Limb (tissue), 2 donors: ENCODE measurements around the gene UTY.
"Not testable (repeated sequence)": the region's sequence is repeated elsewhere in the genome, so short reads cannot be mapped to it uniquely, and the experiment has no call there.

Experiments
- DNase-seq, 2 donors: peaks; one replicate each; pipeline ENCODE4 v3.0.0-alpha.2; 2016; ENCODE audit errors: extremely low spot score in 2 of 2

The UTY gene

DNA sequence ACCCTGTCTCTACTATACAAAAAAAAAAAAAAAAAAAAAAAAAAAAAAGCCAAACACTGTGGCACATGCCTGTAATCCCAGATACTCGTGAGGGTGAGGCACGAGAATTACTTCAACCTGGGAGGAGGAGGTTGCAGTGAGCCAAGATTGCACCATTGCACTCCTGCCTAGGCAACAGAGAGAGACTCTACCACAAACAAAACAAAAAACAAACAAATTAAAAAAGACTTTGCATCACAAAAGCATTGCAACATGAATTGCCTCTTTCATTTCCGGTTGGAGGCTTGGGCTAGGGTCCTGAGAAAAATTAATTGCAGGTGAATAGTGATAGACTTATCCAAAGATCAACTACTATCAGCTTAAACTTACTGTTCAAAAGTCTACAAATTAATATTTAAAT lies 180.4 kb downstream of the UTY start:
- no peak for DNase-seq

DNA sequence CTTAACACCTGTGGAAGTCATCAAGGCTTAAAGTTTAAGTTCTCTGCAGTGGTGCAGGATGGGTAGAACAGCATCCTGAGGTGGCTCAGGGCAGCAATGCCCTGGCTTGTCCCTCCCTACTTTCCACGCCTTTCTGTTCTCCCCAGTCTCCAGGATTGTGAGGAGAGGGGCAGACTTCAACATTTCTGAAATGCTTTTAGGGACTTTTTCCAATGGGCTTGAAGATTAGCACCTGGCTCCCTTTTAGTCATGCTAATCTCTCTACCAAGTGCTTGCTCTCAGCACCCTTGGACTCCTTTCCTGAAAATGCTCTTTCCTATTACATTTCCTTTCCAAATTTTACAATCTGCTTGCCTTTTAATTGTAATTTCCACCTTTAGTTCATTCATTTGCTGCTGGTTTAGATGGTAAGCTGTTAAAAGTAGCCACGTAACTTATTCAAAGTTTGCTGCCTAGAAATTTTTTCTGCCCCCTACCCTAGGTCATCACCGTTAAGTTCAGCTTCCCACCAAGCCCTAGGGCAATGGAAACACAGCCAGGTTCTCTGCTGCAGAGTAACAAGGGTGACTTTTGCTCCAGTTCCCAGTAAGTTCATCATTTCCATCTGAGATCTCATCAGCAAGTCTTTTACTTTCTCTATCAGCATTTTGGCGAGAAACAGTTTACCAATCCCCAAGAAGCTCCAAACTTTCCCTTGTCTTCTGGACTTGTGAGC lies 183.5 kb downstream of the UTY start:
- DNase-seq: no peak

DNA sequence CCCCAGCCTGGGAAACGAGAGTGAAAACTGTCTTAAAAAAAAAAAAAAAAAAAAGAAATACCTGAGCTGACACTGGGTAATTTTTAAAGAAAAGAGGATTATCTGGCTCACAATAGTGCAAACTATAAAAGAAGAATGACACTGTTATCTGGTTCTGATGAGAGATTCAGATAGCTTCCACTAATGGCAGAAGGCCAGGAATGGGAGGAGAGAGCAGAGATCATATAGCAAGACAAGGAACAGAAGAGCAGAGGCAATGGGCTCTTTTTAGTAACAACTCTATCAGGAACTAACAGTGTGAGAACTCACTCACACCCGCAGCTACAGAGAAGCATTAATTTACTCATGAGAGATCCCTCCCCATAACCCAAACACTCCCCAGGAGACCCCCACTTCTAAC lies 184.8 kb downstream of the UTY start:
- DNase-seq: no peak

DNA sequence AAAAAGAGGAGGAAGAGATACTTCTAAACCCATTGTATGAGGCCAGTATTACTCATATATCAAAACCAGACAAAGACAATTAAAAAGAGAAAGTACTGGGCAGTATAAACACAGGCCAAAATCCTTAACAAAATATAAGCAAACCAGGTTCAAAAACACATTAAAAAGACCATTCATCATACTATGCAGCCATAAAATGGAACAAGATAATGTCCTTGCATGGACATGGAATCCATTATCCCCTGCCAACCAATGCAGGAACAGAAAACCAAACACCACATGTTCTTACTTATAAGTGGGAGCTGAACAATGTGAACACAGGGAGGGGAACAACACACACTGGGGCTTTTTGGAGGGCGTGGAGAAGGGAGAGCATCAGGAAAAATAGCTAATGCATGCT lies 188.6 kb downstream of the UTY start:
- DNase-seq: no peak

DNA sequence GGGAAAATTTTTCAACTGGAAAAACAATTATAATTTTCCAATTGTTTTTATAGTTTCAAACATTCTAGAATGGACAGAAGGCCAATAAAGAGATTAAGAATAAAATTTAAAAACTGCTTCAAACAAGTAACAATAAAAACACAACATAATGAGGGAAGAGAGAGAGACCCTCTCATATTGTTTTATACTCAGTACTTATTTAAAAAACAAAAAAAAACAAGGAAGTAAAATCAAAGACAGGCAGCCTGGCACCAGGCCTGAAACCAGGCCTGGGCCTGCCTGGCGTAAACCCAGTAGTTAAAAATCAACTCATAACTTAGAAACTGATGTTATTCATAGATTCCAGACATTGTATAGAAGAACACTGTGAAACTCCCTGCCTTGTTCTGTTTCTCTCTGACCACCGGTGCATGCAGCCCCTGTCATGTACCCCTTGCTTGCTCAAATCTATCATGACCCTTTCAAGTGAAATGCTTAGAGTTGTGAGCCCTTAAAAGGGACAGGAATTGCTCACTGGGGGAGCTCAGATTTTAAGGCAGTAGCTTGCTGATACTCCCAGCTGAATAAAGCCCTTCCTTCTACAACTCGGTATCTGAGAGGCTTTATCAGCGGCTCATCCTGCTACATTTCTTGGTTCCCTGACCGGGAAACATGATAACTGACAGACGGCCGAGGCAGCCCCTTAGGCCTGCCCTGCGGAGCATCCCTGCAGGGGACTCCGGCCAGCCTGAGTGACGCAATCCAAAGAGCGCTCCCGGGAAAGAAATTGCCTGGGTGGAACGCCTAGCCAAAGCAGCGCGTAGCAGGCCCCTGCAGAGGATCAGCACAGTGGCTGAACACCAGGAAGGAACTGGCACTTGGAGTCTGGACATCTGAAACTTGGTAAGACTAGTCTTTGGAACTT lies 197.4 kb downstream of the UTY start:
- not testable (repeated sequence) for DNase-seq

DNA sequence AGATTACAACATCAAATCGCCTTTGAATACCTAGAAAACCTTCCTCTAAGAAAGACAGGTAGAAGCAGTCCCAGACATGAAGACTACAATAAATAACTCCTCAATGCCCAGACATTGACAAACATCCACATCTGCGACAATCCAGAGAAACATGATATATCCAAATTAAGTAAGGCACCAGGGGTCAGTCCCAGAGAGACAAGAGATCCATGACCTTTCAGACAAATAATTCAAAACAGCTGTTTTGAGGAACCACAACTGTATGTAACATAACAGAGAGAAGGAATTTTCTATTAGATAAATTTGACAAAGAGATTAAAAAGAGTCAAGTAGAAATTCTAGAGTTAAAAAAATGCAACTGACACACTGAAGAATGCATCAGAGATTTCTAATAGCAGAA lies 200.3 kb downstream of the UTY start:
- DNase-seq: no peak

DNA sequence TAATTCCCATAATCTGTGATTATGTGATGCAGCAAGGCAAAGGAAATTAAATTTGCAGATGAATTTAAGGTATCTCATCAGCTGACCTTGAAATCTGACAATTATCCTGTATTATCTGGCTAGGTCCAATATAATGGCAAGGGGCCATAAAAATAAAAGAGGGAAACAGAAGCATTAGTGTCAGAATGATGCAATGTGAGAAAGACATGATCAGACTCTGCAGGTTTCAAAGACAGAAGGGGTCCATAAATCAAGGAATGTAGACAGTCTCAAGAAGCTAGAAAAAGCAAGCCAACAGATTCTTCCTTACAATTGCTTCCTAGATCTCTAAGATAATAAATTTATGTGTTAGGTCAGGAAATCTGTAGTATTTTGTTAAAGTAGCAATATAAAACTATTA lies 208.1 kb downstream of the UTY start:
- DNase-seq: no peak

DNA sequence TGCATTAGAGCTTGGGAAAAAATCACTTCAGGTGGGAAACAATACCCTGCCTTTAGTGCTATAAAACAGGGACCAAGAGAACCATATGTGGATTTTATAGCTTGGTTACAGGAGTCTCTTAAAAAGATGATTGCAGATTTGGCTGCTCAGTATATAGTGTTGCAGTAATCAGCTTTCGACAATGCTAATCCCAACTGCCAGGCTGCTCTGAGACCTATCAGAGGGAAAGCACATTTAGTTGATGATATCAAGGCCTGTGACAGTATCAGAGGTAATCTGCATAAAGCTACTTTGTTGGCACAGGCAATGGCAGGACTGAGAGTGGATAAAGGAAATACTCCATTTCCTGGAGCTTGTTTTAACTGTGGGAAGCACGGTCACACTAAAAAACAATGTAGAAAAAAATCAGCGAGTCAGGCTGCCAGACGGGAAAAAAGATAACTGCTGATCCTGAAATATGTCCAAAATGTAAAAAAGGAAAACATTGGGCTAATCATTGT lies 225.8 kb downstream of the UTY start:
- DNase-seq: not testable (repeated sequence)

DNA sequence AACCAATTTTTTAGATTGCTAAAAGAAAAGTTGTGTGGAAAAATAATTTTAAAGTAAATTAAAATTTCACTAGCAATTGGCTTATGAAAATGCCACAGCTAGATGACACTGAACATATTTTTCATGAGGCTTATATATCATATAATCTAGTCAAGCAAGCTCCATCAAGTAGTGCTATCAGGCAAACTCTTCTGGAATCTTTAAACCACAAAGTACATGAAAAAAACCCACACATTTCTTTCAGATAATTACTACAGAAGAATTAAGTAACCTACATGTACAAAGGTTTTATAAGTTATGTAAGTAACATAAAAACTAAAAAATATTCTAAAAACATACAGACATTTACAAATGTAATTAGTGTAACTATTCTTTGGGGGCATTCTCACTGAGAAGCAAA lies 229.4 kb downstream of the UTY start:
- DNase-seq: no peak

DNA sequence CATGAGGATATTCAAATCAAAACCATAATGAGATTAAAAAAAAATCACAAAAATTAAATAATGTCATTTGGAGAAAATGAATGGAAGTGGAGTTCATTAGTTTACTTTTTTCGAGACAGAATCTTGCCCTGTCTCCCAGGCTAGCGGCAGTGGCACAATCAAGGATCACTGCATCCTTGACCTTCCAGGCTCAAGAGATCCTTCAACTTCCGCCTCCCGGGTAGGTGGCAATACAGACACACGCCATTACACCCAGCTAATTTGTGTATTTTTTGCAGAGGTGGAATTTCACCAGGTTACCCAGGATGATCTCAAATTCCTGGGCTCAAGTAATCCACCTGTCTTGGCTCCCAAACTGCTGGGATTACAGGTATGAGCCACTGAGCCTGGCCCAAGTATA lies 236.1 kb downstream of the UTY start:
- DNase-seq: no peak

DNA sequence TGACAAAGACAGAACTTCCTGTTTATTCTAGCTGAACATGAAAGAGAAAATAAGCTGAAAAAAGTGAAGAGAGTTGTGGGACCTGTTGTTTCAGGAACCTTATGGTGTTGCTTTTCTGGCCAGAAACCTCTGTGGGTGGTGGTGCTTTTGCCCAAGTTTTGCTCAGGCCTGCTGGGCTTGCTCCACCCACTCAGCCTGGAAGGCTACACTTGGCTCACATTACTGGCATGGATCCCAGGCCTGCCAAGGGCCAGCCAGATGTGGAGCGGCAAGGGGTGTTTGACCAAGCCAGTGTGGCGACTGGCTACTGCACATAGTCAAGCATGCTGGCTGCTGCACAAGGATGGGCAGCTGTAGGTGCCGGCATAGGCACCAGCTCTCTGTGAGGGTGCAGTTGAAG lies 245.9 kb downstream of the UTY start:
- no peak for DNase-seq

DNA sequence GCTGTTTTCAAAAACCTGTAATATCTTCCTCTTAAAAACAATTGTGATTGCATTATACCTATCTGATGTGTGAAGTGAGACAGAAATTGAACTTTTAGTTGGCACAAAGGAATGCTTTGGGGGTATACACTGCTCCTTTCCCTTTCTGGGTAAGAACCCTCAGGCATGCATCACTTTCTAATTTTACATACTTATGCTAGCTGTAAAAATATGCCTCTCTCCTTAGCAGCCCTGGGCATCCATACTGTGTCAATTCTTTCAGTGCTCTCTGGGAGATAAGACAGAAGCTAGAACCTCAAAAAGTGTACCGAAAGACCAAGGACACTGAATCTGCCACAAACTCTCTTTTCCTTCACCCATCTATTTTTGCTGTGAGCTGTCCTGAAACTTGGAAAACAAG lies 246.7 kb downstream of the UTY start:
- no peak for DNase-seq

DNA sequence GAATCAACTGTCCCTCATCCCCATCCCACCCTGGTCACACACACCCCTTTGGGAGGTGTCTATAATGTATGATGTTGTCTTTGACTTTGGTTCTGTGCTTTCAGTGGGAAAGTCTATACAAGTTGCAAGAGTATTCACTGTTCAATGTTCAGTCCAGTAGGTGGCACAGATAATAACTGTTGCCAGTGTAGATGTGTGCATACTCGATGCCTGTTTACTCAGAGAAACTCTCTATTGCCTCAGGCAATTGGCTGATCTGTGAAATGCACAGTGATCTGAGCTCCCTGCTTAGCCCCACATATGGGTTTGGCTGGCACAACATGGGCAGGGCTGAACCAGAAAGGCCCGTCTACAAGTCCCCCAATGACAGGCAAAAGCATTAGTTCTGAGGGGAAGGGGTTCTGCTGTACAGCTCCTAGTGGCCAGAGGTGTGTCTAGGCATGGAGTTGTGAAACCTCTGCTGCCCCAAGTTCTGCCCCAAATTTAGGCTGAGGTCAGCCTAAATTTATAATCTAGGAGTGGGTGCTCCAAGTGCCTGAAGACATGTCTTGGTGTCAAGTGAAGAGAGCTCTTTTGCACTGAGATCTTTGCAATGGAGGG lies 252.4 kb downstream of the UTY start:
- no peak for DNase-seq

DNA sequence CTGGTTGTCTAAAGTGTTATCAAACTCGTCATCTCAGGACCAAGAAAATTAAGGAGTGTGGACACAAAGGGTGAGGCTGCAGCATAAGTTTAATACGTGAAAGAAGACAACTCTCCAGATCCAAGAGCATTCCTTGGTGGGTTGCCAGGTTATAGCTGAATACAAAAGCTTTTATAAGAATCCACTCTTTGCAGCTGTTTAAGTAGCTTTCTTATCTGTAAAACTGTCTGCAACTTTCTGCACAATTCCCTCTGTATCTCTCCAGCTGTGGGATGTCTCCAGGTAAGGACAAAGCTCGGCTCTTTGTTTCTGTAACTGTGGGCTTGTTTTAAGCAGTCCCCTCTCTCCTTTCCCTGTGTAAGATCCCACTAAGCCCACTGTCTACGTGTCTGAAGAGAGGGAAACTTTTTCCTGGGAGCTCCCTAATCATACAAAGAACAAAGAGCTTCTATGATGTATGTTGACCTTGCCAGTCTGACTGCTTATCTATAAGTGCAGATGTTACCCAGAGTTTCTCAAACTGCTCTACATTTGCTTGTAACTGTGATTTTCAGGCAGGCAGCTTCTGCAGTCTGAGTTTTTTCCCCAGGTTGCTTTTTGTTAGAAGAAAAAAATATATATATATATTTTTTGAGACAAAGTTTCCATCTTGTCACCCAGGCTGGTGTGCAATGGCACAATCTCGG lies 268.7 kb downstream of the UTY start:
- DNase-seq: no peak

DNA sequence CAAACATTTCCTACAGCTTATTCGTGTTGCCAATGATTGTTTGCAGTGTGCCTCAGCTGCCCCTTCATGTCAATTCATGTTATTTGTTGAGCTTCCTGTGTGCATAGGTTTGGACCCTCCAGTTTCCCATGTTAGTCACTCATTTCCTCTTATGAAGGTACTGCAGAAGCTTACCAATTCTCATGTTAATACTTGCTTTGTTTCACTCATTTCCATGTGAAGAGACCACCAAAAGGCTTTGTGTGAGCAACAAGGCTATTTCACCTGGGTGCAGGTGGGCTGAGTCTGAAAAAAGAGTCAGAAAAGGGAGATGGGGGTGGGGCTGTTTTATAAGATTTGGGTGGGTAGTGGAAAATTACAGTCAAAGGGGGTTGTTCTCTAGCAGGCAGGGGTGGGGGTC lies 274.6 kb downstream of the UTY start:
- no peak for DNase-seq
